HG03354 (cell line): ENCODE measurements around the gene FRMD6.

ENCODE experiments used
- ATAC-seq: cut with Tn5 transposase; IDR thresholded peaks from one replicate; pipeline ENCODE4 v1.9.1; 2021; ENCODE audit warnings: mild to moderate bottlenecking; ENCODE audit not compliant: unreplicated experiment, poor library complexity, severe bottlenecking

The FRMD6 gene

DNA sequence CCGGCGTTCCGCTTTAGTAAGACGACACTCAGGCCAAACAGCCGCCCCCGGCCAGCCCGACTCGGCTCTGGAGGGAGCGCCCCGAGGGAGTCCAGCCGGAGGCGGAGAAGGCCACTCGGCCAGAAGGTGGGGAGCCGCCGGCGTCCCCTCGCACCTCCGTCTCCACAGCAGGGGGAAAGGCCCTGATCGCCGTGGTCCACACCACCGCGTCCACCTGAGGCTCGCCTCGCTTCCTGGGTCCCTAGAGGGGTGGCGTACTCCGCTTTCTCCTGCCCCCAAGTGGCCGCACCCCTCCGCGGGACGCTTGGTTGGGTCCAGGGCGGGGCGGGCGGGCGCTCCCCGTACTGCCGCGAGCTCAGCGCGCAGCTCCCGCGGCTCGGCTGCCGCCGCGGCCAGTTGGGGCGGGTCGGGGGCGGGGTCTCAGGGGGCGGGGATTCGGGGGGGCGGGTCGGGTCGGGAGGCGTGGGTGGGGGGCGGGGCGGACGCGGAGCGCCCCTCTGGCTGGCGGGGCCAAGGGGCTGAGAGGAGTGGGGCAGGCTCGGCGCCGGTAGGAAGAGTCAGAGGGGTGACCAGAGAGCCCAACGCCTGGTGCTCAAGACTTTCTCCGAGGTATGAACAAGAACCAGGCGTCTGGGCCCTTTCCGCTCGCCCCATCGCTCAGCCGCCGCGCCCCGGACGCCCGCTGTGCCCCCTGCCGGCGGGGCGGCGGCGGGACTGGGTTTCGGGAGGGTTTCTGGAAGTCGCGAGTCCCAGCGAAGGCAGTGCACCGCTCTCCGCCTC is at the start of gene FRMD6:
FRMD6 (plus strand) TSS at position 523 of the 780 bp plus-strand sequence. CDS start 37,927 bp downstream, outside the sequence.
- ATAC-seq = peak; percentile 73

DNA sequence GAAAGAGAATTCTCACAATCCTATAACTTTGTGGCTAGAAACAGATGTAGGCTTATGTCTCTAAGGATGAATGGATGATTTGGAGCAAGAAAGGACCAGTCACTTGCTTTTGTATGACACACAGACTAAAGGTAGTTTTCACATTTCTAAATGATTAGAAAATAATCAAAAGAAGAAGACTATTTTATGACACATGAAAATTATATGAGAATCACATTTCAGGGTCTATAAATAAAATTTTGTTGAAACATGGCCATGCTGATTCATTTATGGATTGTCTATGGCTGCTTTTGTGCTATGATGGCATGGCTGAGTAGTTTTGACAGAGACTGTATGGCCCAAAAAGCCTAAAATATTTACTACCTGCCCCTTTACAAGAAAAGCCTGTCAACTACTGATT is 49.4 kb upstream of the FRMD6 start:
- no peak for ATAC-seq

DNA sequence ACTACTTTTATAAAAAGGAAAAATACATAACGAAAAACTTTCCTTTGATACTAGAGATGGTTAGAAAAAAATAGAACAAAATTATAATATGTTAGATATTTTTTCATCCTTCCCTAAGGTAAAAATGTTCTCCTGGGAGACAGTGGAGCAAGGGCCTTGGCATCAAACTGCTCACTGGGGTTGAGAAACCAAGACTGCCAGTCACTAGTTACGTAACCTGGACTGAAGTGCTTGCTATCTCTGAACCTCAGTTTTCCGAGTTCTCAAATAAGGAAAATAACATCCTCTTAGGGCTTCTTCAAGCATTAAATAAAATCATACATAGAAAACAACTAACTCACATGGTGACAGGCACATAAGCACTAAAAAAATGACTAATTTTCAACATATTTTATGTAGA is 48.2 kb upstream of the FRMD6 start:
- no peak for ATAC-seq

DNA sequence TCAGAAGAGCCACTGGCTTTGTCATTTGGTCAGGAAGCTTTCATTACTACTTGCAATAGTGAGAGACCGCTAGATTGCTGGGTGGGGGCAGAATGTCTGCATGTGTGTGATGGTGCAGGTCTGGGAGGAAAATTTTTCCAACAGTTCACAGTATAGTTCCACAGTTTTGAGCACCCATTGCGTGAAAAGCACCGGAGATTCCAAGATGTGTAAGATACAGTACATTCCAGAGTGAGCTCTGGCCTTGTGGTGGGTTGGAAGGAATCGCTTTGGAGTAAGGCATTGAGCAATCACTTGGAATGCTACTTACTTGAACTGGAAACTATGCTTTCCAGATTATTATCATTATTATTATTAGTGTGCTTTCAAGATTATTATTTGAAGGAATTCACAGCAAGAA is 47.6 kb upstream of the FRMD6 start:
- no peak for ATAC-seq

DNA sequence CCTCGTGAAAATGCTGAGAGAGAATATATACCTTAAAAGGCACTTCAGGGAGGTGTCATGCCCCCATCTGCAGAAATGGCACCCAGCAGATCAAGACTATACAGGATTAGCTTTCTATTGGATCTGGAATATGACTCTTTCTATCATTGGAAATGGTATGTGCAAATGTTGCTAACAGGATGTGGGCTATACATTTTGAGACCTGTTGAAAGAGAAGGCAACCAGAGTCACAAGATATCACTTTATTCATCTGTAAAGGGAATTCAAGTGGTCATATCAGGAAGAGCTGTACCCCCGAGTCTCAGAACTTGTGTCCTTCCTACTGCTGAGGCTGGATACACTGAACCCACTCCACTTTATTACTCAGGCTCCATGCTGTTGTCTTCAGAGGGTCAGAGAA is 46.1 kb upstream of the FRMD6 start:
- no peak for ATAC-seq

DNA sequence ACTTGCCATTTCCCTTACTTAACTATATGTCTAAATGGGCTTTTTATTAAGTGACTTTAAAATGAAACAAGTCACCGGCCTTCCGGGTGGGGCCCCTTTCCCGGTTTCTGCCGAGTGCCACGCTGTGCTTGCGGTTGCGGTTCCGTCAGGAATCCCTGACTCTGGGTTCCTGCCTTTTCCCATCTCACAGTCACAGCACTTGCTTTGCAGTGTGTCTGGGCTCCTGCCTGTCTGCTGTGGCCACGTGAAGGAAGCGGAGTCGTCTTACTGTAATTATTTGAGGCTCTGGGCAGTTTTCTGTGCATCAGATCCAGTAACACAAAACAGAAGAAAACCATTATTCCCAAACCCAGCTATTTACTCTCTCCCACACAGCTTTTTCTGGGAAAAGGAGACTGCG is 44.0 kb upstream of the FRMD6 start:
- no peak for ATAC-seq

DNA sequence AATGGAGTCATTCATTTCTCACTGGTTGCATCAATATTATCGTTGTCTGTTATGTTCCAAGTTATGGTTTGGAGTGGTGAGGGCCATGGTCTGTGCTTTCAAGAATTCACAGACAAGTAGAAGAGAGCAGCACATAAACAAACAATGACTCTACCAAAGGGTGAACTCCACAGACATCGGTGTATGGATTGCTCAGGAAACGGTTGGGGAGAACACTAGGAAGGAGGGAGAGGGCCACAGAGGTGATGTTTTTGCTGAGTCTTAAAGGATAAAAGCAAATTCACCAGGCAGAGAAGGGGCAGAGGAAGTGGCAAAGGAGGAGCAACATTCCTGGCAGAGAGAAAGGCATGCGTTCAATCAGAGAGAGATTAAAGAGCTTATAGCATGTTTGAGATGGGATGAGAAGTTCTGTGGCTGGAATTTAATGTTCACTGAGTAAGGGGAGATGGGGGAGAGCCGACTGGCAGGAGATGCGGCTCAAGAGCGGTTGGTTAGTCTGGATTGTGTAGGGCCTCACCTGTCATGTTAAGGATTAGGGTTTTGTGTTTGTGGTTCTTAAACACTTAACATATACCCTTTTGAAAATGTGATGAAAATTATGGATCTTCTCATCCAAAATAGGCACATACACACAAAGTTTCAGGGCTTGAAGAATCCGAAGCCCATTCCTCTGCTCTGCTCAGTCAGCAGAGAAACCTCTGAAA is 42.3 kb upstream of the FRMD6 start:
- ATAC-seq = no peak

DNA sequence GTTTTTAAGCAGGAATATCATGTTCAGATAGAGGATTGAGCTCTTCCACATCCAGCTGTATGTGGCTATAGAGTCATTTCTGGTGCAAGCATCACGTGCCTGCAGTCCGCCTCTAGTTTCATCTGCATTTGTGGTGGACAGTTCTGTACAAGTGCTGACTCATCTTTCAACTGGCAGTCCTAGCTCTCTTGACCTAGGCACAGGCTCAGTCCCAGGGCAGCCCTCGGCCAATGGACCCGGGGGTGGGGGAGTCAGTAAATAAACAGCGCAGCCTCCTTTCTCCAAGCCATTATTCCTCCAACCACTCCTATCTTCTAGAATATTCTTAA is 41.8 kb upstream of the FRMD6 start:
- ATAC-seq = no peak

DNA sequence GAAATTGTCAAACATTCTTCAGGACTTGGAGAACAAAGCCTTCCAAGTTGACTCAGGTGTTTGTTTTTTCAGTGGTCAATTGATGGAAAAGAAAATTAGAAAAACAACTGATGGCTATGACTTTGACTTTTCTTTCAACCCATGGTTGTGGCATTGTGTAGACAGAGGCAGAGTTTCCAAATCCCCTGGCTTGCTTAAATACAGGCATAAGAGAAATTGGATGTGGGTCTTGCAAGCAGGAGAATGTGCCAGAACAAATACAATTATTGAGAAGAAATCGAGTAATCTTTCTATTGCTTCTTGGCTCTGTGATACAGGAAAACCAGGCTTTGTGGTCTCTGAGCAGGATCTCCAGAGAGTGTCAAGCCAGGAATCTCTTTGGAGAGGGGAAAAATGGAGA is 40.9 kb upstream of the FRMD6 start:
- no peak for ATAC-seq

DNA sequence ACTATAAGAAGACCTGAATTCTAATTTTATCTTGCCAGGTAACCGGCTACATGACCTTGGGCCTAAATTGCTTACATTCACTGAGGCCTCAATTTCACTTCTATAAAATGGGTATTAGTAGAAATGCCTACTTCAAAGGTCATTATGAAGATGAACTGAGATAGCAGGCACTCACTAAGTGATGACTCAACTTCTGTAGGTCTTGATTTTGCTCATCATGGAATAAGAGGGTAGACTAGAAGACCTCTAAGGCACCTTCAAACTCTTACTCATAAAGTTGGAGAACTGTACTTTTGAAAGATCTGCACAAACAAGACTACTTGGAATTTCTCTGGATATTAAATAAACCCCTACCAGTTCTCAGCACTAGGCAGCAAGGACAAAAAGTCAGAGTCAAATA is 39.3 kb upstream of the FRMD6 start:
- ATAC-seq = no peak

DNA sequence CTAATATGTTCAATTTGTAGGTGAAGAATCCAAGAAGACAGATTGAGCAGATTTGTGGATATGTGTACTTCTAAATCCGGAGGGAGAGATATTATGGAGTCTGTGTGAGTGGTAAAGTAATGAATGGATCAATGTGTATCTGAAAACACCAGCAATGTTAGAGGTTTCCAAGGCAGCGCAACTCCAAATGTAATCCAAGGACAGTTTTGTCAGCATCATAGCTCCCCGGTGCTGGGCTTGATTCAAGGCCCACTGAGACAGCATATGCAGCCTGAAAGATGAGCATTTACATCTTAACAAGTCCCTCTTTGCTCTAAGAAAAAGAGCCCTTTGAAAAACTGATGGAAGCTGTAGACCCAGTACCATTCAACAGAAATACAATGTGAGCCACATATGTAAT is 38.3 kb upstream of the FRMD6 start:
- ATAC-seq = no peak

DNA sequence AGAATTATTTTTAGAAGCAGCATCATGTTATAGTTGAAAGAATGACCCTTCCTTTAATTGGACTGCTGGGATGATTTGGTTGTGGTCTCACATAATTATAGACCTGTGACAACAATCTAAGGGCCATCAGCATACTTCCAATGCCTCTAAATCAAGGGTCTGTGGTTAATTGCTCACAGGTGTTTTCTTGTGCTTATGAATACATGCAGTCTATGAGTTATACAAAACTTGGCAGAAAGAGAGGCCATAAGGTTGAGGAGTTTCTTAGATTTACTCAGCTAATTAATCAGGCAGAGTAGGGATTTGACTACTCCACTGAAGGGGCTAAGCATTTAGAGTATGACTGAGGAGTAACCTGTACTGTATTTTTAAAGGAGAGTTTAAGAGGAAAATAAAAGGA is 37.0 kb upstream of the FRMD6 start:
- ATAC-seq = no peak

DNA sequence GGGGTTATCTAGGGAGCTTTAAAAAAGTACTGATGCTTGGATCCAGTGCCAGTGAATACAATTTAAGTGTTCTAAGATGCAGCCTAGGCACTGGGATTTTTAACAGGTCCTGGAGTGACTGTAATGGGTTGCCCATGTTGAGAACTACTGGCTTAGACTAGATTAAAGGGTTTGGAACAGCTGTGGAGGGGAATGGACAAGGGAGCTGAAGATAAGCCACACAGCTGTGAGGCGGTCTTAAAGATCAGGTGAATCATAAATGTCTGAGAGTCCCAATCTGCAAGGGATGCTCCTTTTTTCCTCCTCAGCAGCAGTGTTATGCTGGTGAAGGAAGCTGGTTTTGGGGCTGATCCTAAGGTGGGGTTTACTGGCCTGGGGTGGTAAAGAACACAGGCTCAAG is 35.5 kb upstream of the FRMD6 start:
- no peak for ATAC-seq

DNA sequence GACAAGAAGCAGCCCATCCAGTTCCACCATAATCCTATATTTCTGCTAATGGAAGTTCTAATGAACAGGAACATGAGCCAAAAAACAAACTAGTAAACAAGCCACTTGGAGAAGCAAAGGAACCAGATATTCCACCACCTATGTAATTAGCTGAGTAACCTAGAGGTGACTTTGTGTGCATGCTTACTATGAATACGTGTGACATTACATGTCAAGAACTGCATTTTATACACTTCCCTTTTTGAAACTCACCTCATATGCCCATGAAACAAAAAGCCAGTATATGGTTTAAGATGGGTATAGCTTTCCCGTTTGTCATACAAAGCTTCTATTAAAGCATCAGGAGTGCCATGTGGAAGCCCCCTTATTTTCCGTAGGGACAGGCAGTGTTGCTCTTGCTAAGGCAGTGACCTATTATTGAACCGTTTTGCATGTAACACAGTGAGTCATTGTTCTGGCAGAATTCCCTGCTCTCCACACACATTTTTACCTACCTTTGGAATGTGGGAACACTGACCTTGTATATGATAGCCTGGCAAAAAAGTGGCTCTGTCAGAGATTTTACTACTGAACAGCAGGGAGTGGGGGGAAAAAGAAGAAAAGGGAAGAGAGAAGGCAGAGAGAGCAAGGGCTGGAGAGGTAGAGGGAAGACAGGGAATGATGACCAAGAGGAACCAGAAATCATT is 34.8 kb upstream of the FRMD6 start:
- no peak for ATAC-seq

DNA sequence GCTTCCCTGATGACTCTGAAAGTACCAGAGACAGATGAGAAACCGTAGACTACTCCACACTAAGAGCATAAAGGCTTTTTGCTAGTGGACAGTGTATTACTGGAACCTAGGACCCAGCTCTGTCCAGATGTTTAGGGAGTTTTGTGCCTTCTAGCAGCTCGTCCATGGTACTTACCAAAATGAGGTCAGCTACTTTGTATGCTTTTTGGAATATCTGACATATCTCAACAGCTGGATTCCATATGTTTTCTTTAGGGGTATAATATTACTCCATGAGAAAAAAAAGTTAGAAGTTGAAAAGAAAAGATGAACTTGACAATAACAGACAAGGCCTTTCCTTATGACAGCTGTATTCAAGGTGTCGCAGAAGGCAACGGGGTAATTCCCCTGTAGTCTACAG is 32.1 kb upstream of the FRMD6 start:
- no peak for ATAC-seq

DNA sequence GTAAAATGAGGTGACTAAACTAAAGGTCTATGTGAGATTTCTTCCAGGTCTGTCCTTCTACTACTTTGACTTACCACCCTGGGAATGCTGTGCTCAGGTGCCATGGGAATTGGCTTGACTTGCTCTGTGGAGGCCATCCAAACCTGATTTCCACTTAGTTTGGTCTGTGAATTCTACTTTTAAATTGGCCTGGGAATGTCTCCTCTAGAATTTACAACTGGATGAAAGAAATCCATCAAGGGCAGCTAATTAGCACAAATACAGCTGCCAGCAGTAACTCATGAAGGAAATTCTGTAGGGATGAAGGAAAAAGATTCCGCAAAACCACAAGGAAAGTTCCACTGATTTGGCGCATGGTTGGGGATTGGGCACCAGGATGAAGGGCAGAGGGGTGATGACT is 31.7 kb upstream of the FRMD6 start:
- ATAC-seq = no peak

DNA sequence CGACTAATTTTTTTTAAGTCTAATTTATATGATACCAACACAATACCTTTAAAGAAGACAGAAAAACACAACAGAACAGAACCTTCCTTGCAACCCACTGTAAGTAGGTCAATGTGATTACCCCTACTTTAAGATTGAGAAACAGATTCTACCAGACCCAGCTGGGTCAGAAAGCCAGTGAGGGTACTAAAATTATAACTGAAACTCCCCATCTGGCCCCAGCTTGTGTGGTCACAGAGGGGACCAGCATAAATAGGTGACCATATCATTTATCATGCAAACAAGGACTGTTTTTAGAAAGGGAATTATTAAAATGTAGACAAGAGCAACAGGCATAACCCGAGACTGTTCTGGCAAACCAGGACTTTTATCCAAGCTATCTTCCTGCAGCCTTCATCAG is 30.1 kb upstream of the FRMD6 start:
- peak; percentile 62 for ATAC-seq

DNA sequence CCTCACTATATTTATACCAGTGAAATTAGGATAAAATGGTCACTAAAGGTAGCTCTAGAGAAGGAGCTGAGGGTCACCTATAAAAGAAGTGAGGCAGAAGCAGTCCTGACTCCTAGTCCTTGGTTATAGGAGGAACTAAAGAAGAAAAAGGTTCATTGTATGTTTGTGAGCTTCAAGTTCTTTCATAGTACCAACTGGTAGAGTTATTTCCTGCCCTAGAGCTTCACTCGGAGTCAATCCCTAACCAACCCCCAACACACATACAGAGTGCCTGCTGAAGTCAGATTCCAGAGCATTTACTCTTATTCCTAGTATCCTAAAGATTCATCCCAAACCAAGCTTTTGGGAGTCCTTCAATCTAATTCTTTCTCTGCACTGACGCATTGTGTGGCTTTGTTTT is 29.3 kb upstream of the FRMD6 start:
- no peak for ATAC-seq

DNA sequence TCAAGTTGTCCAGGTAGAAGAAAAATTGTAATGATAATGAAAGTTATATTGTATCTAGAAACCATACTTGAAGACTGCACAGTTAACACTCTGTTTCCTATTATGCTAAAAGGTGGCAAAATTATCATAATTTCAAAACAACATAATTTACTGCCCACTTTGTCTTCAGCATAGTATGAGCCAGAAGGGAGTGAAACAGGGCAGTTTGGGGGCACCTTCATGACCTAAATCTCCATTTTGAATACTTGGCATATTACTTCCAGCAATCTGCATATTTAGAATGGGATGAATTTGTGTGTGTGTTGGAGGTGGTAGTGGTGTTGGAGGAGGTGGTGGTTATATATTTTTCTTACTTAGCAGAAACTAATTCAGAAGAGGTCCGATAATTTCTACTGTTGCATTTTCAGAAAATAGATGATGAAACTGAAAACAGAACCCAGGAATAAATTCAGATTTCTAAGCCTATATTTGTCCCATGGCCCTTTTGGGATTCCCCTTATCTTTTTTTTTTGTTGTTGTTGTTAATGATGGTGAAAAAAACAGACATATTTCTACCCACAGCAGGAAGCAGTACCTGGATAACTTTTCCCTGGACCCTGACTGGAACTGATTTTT is 26.6 kb upstream of the FRMD6 start:
- ATAC-seq = no peak

DNA sequence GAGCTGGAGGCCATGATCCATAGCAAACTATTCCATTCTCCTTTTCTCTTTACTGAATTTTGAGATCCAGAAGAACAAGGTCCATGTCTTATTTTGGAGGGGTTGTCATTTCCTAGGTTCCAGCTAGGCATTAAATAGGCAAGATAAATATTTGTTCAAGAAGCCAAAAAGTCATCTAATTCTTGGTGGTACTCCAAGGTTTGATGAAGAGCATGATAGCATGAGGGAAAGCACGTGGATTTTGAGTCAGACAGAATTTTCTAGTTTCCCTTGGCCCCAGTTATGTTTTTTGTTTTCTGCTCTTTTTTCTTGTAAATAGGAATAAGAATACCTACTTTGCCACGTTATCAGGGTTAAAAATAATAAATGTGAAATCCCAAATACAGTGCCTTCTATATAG is 25.5 kb upstream of the FRMD6 start:
- no peak for ATAC-seq

DNA sequence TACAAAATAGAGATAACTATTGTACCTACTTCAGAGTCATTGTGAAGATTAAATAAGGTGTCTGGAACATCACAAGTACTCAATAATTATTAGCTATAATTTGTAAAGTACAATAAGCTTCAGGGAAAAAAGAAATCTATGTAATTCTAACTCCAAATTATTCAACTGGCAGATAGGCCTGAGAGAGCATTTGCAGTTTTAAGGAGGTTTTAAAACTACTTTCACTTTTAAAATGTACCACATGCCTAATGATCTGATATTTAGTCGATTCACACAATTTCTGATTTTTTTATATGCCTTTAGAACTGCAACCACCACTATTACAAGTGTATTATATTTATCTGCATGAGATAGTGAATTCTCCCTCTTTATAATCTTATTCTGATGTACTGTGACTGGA is 24.9 kb upstream of the FRMD6 start:
- ATAC-seq = no peak
